ENCODE data around the gene POLR1A.

DNA sequence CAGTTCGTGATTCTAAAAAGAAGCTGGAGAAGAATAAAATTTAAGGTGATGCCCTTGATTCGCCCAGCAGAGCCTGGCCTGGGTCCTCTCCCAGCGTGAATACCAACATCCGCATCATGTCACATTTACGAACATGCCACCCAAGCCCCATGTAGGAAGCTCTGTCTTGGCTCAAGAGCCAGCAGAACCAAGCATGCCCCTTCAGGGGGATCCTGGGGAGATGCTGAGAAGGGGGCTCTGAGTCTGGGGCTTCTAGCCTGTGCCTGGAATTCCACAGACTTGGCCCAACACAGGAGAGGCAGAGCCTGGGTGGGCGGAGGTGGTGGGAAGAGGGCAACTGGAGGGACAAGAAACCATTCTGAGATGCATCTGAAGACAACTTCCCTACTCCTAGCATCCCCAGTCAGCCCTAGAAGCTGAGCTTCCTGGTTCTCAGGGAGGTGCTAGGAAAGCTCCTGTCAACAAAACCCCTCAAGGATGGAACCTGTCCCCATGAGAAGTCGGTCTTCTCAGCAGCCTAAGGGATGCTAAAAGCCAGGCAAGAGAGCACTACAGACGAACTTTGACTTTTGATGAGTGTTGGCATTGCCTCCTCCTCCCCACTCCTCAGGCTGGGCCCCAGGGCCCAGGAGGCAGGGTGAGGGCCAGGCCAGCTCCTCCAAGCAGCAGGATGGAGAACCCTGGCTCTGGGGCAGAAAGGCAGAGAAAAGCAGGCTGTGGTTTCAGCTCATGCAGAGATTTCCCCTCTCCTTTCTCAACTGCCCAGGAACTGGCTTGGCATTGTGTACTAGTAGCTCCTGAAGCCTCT, 57.9 kb downstream of the POLR1A start:
- TF ChIP-seq, protein P1, sequence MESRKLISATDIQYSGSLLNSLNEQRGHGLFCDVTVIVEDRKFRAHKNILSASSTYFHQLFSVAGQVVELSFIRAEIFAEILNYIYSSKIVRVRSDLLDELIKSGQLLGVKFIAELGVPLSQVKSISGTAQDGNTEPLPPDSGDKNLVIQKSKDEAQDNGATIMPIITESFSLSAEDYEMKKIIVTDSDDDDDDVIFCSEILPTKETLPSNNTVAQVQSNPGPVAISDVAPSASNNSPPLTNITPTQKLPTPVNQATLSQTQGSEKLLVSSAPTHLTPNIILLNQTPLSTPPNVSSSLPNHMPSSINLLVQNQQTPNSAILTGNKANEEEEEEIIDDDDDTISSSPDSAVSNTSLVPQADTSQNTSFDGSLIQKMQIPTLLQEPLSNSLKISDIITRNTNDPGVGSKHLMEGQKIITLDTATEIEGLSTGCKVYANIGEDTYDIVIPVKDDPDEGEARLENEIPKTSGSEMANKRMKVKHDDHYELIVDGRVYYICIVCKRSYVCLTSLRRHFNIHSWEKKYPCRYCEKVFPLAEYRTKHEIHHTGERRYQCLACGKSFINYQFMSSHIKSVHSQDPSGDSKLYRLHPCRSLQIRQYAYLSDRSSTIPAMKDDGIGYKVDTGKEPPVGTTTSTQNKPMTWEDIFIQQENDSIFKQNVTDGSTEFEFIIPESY (IDR thresholded peaks at IDR 0.05) = no peak
- TF ChIP-seq EGR1 (IDR thresholded peaks at IDR 0.05; ENCODE audit: low read depth in 2 of 2) = no peak
- TF ChIP-seq, protein P2, sequence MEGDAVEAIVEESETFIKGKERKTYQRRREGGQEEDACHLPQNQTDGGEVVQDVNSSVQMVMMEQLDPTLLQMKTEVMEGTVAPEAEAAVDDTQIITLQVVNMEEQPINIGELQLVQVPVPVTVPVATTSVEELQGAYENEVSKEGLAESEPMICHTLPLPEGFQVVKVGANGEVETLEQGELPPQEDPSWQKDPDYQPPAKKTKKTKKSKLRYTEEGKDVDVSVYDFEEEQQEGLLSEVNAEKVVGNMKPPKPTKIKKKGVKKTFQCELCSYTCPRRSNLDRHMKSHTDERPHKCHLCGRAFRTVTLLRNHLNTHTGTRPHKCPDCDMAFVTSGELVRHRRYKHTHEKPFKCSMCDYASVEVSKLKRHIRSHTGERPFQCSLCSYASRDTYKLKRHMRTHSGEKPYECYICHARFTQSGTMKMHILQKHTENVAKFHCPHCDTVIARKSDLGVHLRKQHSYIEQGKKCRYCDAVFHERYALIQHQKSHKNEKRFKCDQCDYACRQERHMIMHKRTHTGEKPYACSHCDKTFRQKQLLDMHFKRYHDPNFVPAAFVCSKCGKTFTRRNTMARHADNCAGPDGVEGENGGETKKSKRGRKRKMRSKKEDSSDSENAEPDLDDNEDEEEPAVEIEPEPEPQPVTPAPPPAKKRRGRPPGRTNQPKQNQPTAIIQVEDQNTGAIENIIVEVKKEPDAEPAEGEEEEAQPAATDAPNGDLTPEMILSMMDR (IDR thresholded peaks at IDR 0.05; ENCODE audit: low read depth, low read length, missing input control) = no peak
- TF ChIP-seq, protein P3, sequence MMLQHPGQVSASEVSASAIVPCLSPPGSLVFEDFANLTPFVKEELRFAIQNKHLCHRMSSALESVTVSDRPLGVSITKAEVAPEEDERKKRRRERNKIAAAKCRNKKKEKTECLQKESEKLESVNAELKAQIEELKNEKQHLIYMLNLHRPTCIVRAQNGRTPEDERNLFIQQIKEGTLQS (IDR thresholded peaks at IDR 0.05) = no peak
- TF ChIP-seq RAD21 (IDR thresholded peaks at IDR 0.05) = no peak
- no peak for TF ChIP-seq GABPA (IDR thresholded peaks at IDR 0.05 in 1 of 2, conservative IDR thresholded peaks at IDR 0.05 in 1 of 2)
